ENCODE measurements around the gene TRPT1.

TRPT1 gene

GRCh38 chr11:64206457-64207255, 19.3 kb downstream of the TRPT1 start, which contains the start of gene FERMT3:
FERMT3 (plus strand) TSS chr11:64206721; CDS start chr11:64207365, 644 bp downstream.
- DNase-seq, result peak in 3 of 4 experiments; percentile 43 to 63 (median 48)

- DNase-seq, result peak in 3 of 4 experiments; percentile 35 to 64 (median 58)
Measured at GRCh38 chr11:64204464-64204989, 21.5 kb downstream of the TRPT1 start.

- DNase-seq, result no peak
Measured at GRCh38 chr11:64204080-64204440, 21.9 kb downstream of the TRPT1 start.

- no peak for DNase-seq
Measured at GRCh38 chr11:64203421-64204079, 22.4 kb downstream of the TRPT1 start.

GRCh38 chr11:64202992-64203391, 23.0 kb downstream of the TRPT1 start:
- DNase-seq, result no peak

GRCh38 chr11:64201543-64201942, 24.4 kb downstream of the TRPT1 start:
- DNase-seq, result no peak

GRCh38 chr11:64198511-64198910, 27.5 kb downstream of the TRPT1 start:
- DNase-seq, result no peak

GRCh38 chr11:64196626-64197025, 29.4 kb downstream of the TRPT1 start:
- DNase-seq, result no peak

- no peak for DNase-seq
Measured at GRCh38 chr11:64192434-64192833, 33.6 kb downstream of the TRPT1 start.

GRCh38 chr11:64186492-64187165, 39.4 kb downstream of the TRPT1 start:
- no peak for DNase-seq

- DNase-seq, result peak; percentile 99 to 100 (median 100)
Measured at GRCh38 chr11:64185693-64186491, 40.1 kb downstream of the TRPT1 start, which contains the start of gene STIP1. STIP1 (plus strand) TSS chr11:64186171; CDS start chr11:64186262, 91 bp downstream.

- no peak for DNase-seq
Measured at GRCh38 chr11:64185175-64185692, 40.8 kb downstream of the TRPT1 start.

- DNase-seq, result no peak
Measured at GRCh38 chr11:64183890-64184289, 42.1 kb downstream of the TRPT1 start.

GRCh38 chr11:64181506-64182411, 44.2 kb downstream of the TRPT1 start:
- DNase-seq, result no peak

- no peak for DNase-seq
Measured at GRCh38 chr11:64180891-64181290, 45.1 kb downstream of the TRPT1 start.

- DNase-seq, result no peak
Measured at GRCh38 chr11:64178951-64179639, 46.9 kb downstream of the TRPT1 start.

- DNase-seq, result no peak
Measured at GRCh38 chr11:64178203-64178602, 47.8 kb downstream of the TRPT1 start.

GRCh38 chr11:64176751-64177150, 49.2 kb downstream of the TRPT1 start:
- DNase-seq, result no peak

Measured in activated CD4-positive, CD25-positive, alpha-beta regulatory T cell (primary cell).